MM.1S (cell line): ENCODE data around the gene AMIGO1.

Experiments used
- DNase-seq: peaks from one replicate; pipeline ENCODE4 v3.0.0-alpha.2; 2015
- H2AFZ ChIP-seq: fragments of 300-600 bp; sonication (generic); 2 replicates; pipeline ENCODE4 v1.6.0; 2016; ENCODE audit warnings: antibody characterized with exemption, low read length
- H3F3A ChIP-seq: fragments of 300-600 bp; sonication (generic); 2 replicates; pipeline ENCODE4 v1.6.1; 2016; ENCODE audit warnings: mild to moderate bottlenecking, antibody characterized with exemption, low read length, moderate library complexity, mixed read lengths; ENCODE audit not compliant: insufficient read depth
- H3K27ac ChIP-seq: fragments of 300-600 bp; sonication (generic); 2 replicates; pipeline ENCODE4 v1.5.1; 2016; ENCODE audit warnings: mild to moderate bottlenecking, low read length
- H3K27me3 ChIP-seq: fragments of 300-600 bp; sonication (generic); replicated peaks from 2 replicates; pipeline ENCODE4 v1.6.0; 2016; ENCODE audit warnings: low read length; ENCODE audit not compliant: insufficient read depth
- H3K36me3 ChIP-seq: fragments of 300-600 bp; sonication (generic); replicated peaks from 2 replicates; pipeline ENCODE4 v1.6.1; 2016; ENCODE audit warnings: mild to moderate bottlenecking, low read length, mixed read lengths; ENCODE audit not compliant: insufficient read depth
- H3K4me1 ChIP-seq: fragments of 300-600 bp; sonication (generic); 2 replicates; pipeline ENCODE4 v1.6.1; 2016; ENCODE audit warnings: low read length, mixed read lengths
- H3K4me2 ChIP-seq: fragments of 300-600 bp; sonication (generic); 2 replicates; pipeline ENCODE4 v1.6.0; 2016; ENCODE audit warnings: low read depth, low read length
- H3K4me3 ChIP-seq: fragments of 300-600 bp; sonication (generic); 2 replicates; pipeline ENCODE4 v1.5.1; 2016; ENCODE audit warnings: low read length, mixed read lengths
- H3K79me2 ChIP-seq: fragments of 300-600 bp; sonication (generic); 2 replicates; pipeline ENCODE4 v1.6.1; 2016; ENCODE audit warnings: mixed run types, low read length, mixed read lengths
- H3K9ac ChIP-seq: fragments of 300-600 bp; sonication (generic); 2 replicates; pipeline ENCODE4 v1.6.1; 2016; ENCODE audit warnings: low read length, mixed read lengths
- H3K9me2 ChIP-seq: fragments of 300-600 bp; sonication (generic); replicated peaks from 2 replicates; pipeline ENCODE4 v1.6.1; 2016; ENCODE audit warnings: mild to moderate bottlenecking, low read length, mixed read lengths; ENCODE audit not compliant: insufficient read depth
- H3K9me3 ChIP-seq: fragments of 300-600 bp; sonication (generic); replicated peaks from 2 replicates; pipeline ENCODE4 v1.6.1; 2016; ENCODE audit warnings: mild to moderate bottlenecking, low read length, mixed read lengths; ENCODE audit not compliant: insufficient read depth
- H4K20me1 ChIP-seq: fragments of 300-600 bp; sonication (generic); 2 replicates; pipeline ENCODE4 v1.6.1; 2016; ENCODE audit warnings: mild to moderate bottlenecking, low read length, moderate library complexity, mixed read lengths; ENCODE audit not compliant: insufficient read depth
- CTCF ChIP-seq: fragments of 300-600 bp; sonication (generic); IDR thresholded peaks from 2 replicates; pipeline ENCODE4 v1.5.1; 2016; ENCODE audit warnings: antibody characterized with exemption, low read length, mixed read lengths
- EZH2 ChIP-seq: fragments of 300-600 bp; sonication (generic); optimal IDR thresholded peaks from 2 replicates; pipeline ENCODE3; 2017; ENCODE audit warnings: low read depth, mild to moderate bottlenecking, antibody characterized with exemption, low read length, mixed read lengths
- EZH2phosphoT487 ChIP-seq: fragments of 300-600 bp; sonication (generic); IDR thresholded peaks from 2 replicates; pipeline ENCODE4 v1.6.1; 2018; ENCODE audit warnings: antibody characterized with exemption, low read length

Gene AMIGO1

GRCh38 chr1:109468061-109468460 lies 41.5 kb downstream of the AMIGO1 start:
- H3K27me3 ChIP-seq, result peaks cover 24% of the 10 kb centered on the region
- H3K4me3 ChIP-seq, result no peak overlapping the region
- H4K20me1 ChIP-seq, result no peaks in the 10 kb centered on the region
- H3K4me2 ChIP-seq, result no peak overlapping the region
- H3K36me3 ChIP-seq, result no peaks in the 10 kb centered on the region
- H3K9ac ChIP-seq, result no peak overlapping the region
- no peak for DNase-seq
- H3F3A ChIP-seq, result no peaks in the 10 kb centered on the region
- no peaks in the 10 kb centered on the region for H3K79me2 ChIP-seq
- no peaks in the 10 kb centered on the region for H3K4me1 ChIP-seq
- H3K27ac ChIP-seq, result no peak overlapping the region
- H3K9me2 ChIP-seq, result no peaks in the 10 kb centered on the region
- no peak overlapping the region for H2AFZ ChIP-seq
- TF ChIP-seq EZH2 (no peak), CTCF (no peak), EZH2phosphoT487 (no peak)
- no peaks in the 10 kb centered on the region for H3K9me3 ChIP-seq

GRCh38 chr1:109467301-109467777 lies 42.2 kb downstream of the AMIGO1 start:
- no peak overlapping the region for H3K9ac ChIP-seq
- H3K27me3 ChIP-seq, result peaks cover 23% of the 10 kb centered on the region
- no peak overlapping the region for H3K27ac ChIP-seq
- no peak for DNase-seq
- no peaks in the 10 kb centered on the region for H3K79me2 ChIP-seq
- H3K4me3 ChIP-seq, result no peak overlapping the region
- H4K20me1 ChIP-seq, result no peaks in the 10 kb centered on the region
- H3K9me2 ChIP-seq, result no peaks in the 10 kb centered on the region
- no peak overlapping the region for H2AFZ ChIP-seq
- TF ChIP-seq CTCF (no peak), EZH2 (no peak), EZH2phosphoT487 (no peak)
- no peaks in the 10 kb centered on the region for H3K9me3 ChIP-seq
- H3K4me1 ChIP-seq, result no peaks in the 10 kb centered on the region
- no peaks in the 10 kb centered on the region for H3F3A ChIP-seq
- no peak overlapping the region for H3K4me2 ChIP-seq
- no peaks in the 10 kb centered on the region for H3K36me3 ChIP-seq

- H3K36me3 ChIP-seq, result no peaks in the 10 kb centered on the region
- no peak within 1 kb of the TSS for H3K27ac ChIP-seq
- H3K9me3 ChIP-seq, result no peaks in the 10 kb centered on the region
- peak within 1 kb of the TSS; percentile 29; the same call in 1 of the 2 replicates for H3K4me2 ChIP-seq
- TF ChIP-seq CTCF (no peak), EZH2phosphoT487 (no peak), EZH2 (no peak)
- no peaks in the 10 kb centered on the region for H3F3A ChIP-seq
- H3K9ac ChIP-seq, result no peak within 1 kb of the TSS
- no peaks in the 10 kb centered on the region for H3K4me1 ChIP-seq
- peaks cover 23% of the 10 kb centered on the region for H3K27me3 ChIP-seq
- no peaks in the 10 kb centered on the region for H3K79me2 ChIP-seq
- H3K4me3 ChIP-seq, result no peak within 1 kb of the TSS; the same call in 1 of the 2 replicates
- H4K20me1 ChIP-seq, result no peaks in the 10 kb centered on the region
- no peak within 1 kb of the TSS for H2AFZ ChIP-seq
- DNase-seq, result no peak
- no peaks in the 10 kb centered on the region for H3K9me2 ChIP-seq
Measured at GRCh38 chr1:109466452-109467300, 42.9 kb downstream of the AMIGO1 start, which contains the start of gene SYPL2. TSS of gene SYPL2 (plus strand) at chr1:109466546. CDS start at chr1:109466844, 298 bp downstream.
